ENCODE results near the gene LCN2. TPM values are rescaled to one million over a fixed set of nuclear protein-coding genes. Genes with fewer than 3 reads are reported as not detected.

LCN2 gene
- total RNA-seq, 1 donor from 2014 or later, result 233 TPM

DNA sequence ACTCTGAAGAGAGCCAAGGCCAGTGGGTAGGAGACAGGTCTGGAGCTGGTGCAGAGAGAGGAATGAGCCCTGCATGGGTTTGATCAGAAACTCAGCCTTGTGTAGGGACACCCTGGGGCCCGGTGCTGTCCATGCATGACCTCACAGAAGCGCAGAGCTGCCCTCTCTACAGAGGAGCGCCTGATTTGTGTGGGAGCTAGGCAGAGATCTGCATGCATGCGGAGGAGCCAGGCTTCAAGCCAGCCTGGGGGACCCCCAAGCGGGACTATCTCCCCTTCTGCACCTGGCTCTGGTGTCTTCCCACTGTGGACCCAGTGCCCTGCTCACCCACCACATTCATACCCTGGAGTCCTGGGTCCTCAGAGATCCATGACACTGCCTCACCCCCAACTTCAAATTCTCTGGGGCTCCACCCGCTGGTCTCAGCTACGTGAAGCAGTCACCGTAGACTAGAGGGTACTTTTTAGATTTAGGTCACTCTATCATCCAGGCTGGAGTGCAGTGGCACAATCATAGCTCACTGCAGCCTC is 2.6 kb upstream of the LCN2 start:
- Histone ChIP-seq H3K27me3 (ENCODE audit: control insufficient read depth, insufficient read depth, low read length) (no peaks in the 10 kb centered on the region), H3K36me3 (ENCODE audit: control insufficient read depth, insufficient read depth, low read length) (no peaks in the 10 kb centered on the region), H3K4me3 (ENCODE audit: low read depth, low read length) (no peak overlapping the region)
- TF ChIP-seq, protein P1, sequence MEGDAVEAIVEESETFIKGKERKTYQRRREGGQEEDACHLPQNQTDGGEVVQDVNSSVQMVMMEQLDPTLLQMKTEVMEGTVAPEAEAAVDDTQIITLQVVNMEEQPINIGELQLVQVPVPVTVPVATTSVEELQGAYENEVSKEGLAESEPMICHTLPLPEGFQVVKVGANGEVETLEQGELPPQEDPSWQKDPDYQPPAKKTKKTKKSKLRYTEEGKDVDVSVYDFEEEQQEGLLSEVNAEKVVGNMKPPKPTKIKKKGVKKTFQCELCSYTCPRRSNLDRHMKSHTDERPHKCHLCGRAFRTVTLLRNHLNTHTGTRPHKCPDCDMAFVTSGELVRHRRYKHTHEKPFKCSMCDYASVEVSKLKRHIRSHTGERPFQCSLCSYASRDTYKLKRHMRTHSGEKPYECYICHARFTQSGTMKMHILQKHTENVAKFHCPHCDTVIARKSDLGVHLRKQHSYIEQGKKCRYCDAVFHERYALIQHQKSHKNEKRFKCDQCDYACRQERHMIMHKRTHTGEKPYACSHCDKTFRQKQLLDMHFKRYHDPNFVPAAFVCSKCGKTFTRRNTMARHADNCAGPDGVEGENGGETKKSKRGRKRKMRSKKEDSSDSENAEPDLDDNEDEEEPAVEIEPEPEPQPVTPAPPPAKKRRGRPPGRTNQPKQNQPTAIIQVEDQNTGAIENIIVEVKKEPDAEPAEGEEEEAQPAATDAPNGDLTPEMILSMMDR (IDR thresholded peaks at IDR 0.05; ENCODE audit: insufficient read depth, low read length, poor library complexity, severe bottlenecking), result no peak
- no peak for DNase-seq (ENCODE audit: low read depth)

GRCh38 chr9:128148509-128149000 is 698 bp upstream of the LCN2 start:
- no peaks in the 10 kb centered on the region for H3K27me3 ChIP-seq (ENCODE audit: control insufficient read depth, insufficient read depth, low read length)
- DNase-seq (ENCODE audit: low read depth), result no peak
- no peak overlapping the region for H3K4me3 ChIP-seq (ENCODE audit: low read depth, low read length)
- TF ChIP-seq, protein P1 (IDR thresholded peaks at IDR 0.05; ENCODE audit: insufficient read depth, low read length, poor library complexity, severe bottlenecking), result no peak
- no peaks in the 10 kb centered on the region for H3K36me3 ChIP-seq (ENCODE audit: control insufficient read depth, insufficient read depth, low read length)

GRCh38 chr9:128149951-128150593 is 819 bp downstream of the LCN2 start:
- Histone ChIP-seq H3K27me3 (ENCODE audit: control insufficient read depth, insufficient read depth, low read length) (no peaks in the 10 kb centered on the region), H3K4me3 (ENCODE audit: low read depth, low read length) (no peak overlapping the region), H3K36me3 (ENCODE audit: control insufficient read depth, insufficient read depth, low read length) (no peaks in the 10 kb centered on the region)
- DNase-seq (ENCODE audit: low read depth), result no peak
- TF ChIP-seq, protein P1 (IDR thresholded peaks at IDR 0.05; ENCODE audit: insufficient read depth, low read length, poor library complexity, severe bottlenecking), result no peak

GRCh38 chr9:128150594-128151308 is 1.5 kb downstream of the LCN2 start:
- no peak for DNase-seq (ENCODE audit: low read depth)
- Histone ChIP-seq H3K27me3 (ENCODE audit: control insufficient read depth, insufficient read depth, low read length) (no peaks in the 10 kb centered on the region), H3K36me3 (ENCODE audit: control insufficient read depth, insufficient read depth, low read length) (no peaks in the 10 kb centered on the region), H3K4me3 (ENCODE audit: low read depth, low read length) (no peak overlapping the region)
- TF ChIP-seq, protein P1 (IDR thresholded peaks at IDR 0.05; ENCODE audit: insufficient read depth, low read length, poor library complexity, severe bottlenecking), result peak; percentile 11

DNA sequence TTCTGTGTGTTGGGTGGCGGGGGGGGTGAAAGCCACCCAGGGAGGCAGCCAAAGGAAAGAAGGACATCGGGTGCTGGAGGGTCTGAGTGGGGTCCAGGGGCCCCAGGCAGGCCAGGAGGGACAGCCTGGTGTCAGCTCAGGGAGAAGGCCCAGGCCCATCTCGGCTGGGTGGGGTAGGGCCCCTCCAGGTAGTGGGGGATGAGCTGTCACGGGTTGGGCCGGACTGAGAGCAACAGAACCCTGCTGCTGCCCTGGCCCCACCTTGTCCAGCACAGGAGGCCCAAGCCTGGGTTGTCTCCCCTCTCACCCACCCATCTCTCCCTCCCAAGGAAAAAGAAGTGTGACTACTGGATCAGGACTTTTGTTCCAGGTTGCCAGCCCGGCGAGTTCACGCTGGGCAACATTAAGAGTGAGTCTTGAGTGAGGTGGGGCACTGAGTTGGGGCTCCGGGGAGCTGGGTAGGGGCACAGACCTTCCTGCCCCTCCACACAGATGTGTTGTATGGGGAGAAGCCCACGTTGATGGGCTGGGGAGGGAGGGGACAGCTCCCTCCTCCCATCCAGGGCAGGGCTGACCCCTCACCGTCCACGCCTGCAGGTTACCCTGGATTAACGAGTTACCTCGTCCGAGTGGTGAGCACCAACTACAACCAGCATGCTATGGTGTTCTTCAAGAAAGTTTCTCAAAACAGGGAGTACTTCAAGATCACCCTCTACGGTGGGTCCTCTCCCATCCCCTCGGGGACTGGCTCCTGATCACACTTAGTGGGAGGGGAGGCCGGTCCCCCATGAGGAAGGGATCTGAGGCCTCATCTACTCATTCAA is 2.3 kb downstream of the LCN2 start:
- Histone ChIP-seq H3K27me3 (ENCODE audit: control insufficient read depth, insufficient read depth, low read length) (no peaks in the 10 kb centered on the region), H3K36me3 (ENCODE audit: control insufficient read depth, insufficient read depth, low read length) (no peaks in the 10 kb centered on the region), H3K4me3 (ENCODE audit: low read depth, low read length) (no peak overlapping the region)
- DNase-seq (ENCODE audit: low read depth), result no peak
- TF ChIP-seq, protein P1 (IDR thresholded peaks at IDR 0.05; ENCODE audit: insufficient read depth, low read length, poor library complexity, severe bottlenecking), result no peak

Data from kidney epithelial cell (primary cell).